Stimulated activated CD4-positive, alpha-beta T cell treated with anti-CD3 and anti-CD28 coated beads, Interleukin-1b, Interleukin-23, amount 100 ng/mL, for 24 hours (primary cell): Measurements from ENCODE around the gene MISFA.
"Not testable (repeated sequence)": the region's sequence is repeated elsewhere in the genome, so short reads cannot be mapped to it uniquely, and the experiment has no call there.

ENCODE experiments used
- DNase-seq, 4 experiments: peaks; one replicate each; pipeline ENCODE4 v3.0.0-alpha.2; 2020; ENCODE audit warnings: low read depth in 4 of 4, low spot score in 1 of 4

MISFA gene

DNA sequence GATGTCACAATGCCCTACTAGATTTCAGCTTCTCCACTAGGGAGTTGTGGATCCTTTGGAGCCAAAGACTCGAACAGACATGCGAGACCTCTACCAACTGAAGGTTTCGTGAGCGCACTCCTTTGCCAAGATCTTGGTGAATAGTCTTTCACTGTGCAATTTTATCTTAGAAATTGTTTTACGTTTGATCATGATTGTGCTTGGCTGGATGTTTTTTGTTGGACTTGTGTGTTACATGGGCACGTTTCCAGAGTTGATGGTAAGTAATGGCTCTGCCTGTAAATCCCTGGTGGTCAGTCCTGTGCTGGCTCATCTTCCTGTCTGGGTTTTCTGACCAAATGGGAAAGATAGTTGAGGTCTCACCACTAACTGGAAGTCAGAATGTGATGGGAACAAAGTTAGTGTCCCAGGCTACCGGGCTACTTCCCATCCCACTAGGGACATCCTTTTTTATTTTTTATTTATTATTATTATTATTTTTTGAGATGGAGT, at the start of gene MISFA:
Gene MISFA, plus strand, starts transcription at position 51 of the 492 bp plus-strand sequence. Its CDS starts 140 bp downstream, at position 191.
- DNase-seq, result no peak

GRCh38 chr11:18563090-18563730, 36.4 kb upstream of the MISFA start:
- no peak for DNase-seq

- no peak for DNase-seq
Measured at GRCh38 chr11:18564149-18564548, 35.4 kb upstream of the MISFA start.

DNA sequence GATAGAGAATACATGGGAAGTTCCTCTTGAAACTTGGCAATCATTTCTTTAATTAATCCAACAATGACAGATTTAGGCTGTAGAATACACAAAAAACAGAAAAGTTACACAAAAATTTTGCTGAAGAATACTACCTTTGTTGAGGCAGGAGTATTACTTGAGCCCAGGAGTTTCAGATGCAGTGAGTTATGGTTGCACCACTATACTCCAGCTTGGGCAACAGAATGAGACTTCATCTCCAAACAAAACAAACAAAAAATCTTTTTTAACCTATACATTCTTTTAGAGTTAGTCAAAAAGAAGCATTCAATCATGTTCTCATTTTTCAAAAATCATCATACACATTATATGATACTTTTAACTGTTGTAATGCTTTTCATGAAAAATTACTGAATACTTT, 33.2 kb upstream of the MISFA start:
- no peak for DNase-seq

DNA sequence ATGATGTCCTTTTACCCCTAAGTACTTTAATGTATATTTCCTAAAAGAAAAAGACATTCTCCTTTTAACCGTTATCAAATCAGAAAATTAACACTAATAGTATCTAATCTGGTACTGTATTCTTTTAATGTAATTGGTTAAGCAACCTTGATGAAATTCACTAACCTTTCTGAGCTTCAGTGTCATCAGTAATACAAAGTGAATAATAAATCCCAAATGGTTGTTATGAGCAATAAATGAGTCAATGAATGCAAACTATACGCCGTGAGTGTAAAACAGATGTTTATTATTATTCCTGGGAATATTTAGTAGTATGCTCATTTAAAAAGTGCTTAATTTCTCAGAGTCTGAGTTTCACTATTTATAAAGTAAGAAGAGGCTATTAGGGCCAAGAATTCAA, 32.5 kb upstream of the MISFA start:
- DNase-seq, result no peak

- DNase-seq, result no peak
Measured at GRCh38 chr11:18575361-18575760, 24.2 kb upstream of the MISFA start.

GRCh38 chr11:18578975-18579598, 20.5 kb upstream of the MISFA start:
- DNase-seq, result no peak

DNA sequence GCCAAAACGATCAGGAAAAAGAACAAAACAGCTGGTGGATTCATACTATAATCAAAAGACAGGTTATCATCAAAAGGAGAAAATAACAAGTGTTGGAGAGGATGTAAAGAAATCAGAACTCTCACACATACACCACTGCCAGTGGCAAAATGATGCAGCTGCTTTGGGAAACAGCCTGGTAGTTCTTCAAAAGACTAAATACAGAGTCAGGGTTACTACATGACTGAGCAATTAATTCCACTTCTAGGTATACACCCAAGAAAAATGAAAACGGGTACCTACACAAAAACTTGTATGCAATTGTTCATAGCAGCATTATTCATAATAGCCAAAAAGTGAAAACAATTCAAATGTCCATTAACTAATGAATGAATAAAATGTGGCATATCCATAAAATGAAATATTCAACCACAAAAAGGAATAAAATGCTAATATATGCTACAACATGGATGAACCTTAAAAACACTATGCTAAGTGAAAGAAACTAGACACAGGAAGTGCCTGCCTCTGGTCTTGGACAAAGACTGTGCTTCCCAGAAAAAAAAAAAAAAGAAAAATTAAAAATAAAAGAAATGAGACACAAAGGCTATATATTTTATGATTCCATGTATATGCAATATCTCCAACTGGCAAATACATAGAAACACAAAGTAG, 19.3 kb upstream of the MISFA start:
- DNase-seq, result no peak

GRCh38 chr11:18581825-18582224, 17.8 kb upstream of the MISFA start:
- no peak for DNase-seq

GRCh38 chr11:18588297-18589252, 11.0 kb upstream of the MISFA start, which contains the start of gene UEVLD:
Gene UEVLD (minus strand): TSS chr11:18588734. CDS start chr11:18588654, 80 bp downstream.
- DNase-seq, result peak; percentile 17 to 68 (median 43)

- no peak for DNase-seq
Measured at GRCh38 chr11:18590571-18590970, 9.0 kb upstream of the MISFA start.

DNA sequence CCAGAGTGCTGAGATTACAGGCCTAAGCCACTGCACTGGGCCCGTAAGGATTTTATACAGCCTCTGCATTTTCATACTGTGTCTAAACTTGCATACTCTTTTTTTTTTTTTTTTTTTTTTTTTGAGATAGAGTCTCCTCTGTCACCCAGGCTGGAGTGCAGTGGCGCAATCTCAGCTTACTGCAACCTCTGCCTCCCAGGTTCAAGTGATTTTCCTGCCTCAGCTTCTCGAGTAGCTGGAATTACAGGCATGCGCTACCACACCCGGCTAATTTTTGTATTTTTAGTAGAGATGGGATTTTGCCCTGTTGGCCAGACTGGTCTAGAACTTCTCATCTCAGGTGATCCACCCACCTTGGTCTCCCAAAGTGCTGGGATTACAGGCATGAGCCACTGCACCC, 5.5 kb upstream of the MISFA start:
- not testable (repeated sequence) for DNase-seq

DNA sequence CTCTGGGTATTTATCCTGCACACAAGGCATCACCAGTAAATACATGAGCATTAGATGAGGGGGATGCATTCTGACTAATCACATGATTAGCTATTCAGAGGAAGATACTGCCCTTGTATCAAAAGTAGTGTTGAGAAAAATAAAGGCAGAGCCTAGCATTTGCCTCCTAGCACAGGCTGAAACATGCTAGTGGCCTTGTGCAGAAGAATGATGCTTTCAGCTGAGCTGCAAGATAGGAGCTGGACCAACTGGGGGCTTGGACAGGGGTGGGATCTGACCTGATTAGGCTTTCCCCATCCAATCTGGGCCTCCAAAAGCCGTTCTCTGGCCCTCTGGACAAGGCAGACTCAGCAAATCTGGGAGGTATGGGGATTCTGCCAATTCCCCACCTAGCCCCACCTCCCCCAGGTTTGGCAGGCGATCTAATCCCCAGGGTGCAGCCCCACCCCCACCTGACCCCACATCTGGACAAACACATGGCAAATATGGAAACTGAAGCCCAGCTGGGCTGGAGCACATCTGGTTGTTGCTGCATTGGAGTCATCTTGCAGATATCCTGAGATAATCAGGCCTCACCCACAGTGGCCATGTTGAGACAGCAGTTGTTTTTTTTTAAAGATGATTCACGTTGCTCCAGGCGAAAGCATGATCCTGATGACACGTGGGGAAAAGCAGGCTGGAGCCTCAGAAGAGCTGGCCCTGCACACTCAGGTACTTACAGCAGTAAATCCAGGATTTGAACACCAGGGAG, 4.4 kb upstream of the MISFA start:
- no peak for DNase-seq

DNA sequence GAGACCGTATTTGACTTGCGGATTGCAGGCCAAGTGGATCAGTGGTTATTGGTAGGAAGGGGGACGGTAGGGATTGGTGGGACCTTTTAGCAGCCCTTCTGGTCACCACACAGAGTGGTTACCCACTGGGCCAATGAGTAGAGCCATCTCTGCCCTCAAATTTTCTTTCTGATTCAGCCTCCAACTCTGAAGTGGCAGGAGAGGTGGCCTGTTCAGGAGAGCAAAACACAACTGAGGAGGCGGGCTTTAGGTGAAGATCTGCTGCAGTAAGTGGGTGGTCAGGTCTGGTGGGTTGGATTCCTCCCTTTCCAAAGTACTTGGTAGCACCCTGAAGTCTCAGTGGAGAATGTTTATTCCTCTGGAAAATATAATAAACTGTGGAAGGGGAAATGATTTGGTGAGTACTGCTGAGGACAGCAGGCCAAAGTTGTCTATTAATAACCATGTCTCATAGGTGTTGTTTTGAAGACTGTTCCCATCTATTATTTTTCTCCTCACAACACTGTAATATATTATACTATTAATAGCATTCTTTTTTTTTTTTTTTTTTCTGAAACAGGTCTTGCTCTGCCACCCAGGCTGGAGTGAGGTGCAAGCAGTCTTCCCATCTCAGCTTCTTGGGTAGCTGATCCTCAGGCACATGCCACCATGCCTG, 1.5 kb downstream of the MISFA start:
- no peak for DNase-seq

GRCh38 chr11:18608376-18608775, 8.8 kb downstream of the MISFA start:
- DNase-seq, result no peak

GRCh38 chr11:18611196-18611595, 11.6 kb downstream of the MISFA start:
- no peak for DNase-seq

DNA sequence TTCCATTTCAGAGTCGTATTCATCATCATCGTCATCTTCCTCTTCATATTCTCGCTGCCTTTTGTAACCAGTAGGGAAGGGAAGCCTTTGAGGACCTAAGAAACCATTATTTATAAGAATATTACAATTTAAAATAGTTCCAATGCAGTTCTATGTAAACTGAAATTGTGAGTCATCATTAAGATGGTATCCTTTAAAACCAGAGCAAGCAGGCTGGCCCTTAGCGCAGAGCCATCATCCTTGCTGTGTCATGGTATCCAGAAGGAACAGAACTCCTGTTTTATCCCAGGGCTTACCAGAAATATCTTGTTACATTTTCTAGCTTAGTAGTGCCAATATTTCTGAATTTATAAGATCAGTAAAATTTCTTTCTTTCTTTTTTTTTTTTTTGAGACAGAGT, 12.8 kb downstream of the MISFA start:
- DNase-seq, result no peak

DNA sequence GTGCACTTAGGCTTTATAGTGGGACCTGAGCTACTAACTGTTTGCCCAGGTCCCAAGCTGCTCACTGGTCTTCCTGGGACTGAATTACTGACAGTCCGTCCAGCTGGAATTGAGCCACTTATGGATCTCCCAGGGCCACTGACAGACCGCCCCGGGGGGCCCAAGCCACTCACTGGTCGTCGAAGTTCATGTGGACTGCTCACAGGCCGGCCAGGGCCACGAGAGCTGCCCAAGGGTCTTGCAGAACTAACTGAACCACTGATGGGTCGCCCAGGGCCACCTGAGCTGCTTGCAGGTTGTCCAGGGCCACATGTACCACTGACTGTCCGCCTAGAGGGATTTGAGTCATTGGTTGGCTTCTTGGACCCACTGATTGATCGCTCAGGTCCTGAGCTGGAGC, 15.1 kb downstream of the MISFA start:
- no peak for DNase-seq

DNA sequence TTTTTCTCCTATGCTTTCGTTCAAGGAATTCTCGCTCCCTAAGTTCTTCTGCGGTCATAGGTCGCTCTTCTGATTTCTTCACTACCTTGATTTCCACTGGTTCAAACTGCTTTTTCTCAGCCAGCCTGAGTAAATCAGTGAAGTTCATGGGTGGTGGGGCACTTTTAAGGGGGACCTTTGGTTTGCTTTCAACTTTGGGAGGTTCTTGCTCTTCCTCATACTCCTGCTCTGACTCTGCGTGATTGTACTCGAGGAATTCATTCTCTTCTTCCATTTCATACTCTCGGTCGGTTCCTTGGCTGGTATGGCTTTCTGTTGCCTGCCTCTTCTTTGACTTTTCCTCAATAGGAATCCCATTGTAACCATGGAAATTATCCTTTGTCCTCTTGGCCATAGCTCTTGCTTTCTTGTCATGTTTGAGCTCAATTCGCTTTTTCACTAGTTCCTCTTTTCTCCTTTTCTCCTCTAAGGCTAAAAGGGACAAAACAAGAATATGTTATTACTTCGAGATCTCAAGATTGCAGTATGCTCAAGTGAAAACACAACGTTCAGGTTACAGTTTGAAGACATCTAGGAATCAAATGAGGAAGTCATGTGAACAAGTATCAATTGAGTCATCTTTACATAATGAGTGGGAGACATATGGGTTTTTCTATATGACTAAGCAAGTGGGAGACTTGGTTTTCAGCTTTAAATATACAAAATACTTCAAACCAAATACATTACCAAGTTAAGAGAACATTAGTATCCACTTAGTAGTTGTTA, 16.2 kb downstream of the MISFA start:
- no peak for DNase-seq
